ENCODE results near the gene EXOC4.

EXOC4 gene

GRCh38 chr7:134048166-134048565 is 795.3 kb downstream of the EXOC4 start:
- no peak for DNase-seq (ENCODE audit: low read depth)
- TF ChIP-seq, protein P1, sequence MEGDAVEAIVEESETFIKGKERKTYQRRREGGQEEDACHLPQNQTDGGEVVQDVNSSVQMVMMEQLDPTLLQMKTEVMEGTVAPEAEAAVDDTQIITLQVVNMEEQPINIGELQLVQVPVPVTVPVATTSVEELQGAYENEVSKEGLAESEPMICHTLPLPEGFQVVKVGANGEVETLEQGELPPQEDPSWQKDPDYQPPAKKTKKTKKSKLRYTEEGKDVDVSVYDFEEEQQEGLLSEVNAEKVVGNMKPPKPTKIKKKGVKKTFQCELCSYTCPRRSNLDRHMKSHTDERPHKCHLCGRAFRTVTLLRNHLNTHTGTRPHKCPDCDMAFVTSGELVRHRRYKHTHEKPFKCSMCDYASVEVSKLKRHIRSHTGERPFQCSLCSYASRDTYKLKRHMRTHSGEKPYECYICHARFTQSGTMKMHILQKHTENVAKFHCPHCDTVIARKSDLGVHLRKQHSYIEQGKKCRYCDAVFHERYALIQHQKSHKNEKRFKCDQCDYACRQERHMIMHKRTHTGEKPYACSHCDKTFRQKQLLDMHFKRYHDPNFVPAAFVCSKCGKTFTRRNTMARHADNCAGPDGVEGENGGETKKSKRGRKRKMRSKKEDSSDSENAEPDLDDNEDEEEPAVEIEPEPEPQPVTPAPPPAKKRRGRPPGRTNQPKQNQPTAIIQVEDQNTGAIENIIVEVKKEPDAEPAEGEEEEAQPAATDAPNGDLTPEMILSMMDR (IDR thresholded peaks at IDR 0.05; ENCODE audit: low read depth, low read length, missing control alignments), result no peak
- no peak overlapping the region for H3K4me3 ChIP-seq (ENCODE audit: low read depth, low read length)

DNA sequence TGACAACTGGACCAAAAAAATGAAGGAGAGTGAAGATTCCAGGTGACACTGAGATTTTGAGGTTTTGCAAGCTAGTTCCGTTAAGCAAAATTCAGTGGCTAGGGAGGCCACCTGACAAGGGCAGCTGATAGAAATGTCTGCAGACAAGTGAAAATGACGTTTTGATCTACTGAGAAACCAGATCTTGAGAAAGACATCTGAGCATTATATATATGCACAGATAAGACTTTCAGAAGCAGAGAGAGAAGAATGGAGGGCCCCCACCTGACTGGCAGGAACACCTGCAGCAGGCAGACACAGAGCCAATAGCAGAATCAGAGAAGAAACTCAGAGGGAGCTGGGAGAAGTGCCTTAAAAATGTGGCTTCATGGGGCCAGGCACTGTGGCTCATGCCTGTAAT is 798.1 kb downstream of the EXOC4 start:
- H3K4me3 ChIP-seq (ENCODE audit: low read depth, low read length), result no peak overlapping the region
- TF ChIP-seq, protein P1 (IDR thresholded peaks at IDR 0.05; ENCODE audit: low read depth, low read length, missing control alignments), result no peak
- DNase-seq (ENCODE audit: low read depth), result no peak

- DNase-seq (ENCODE audit: low read depth), result no peak
- H3K4me3 ChIP-seq (ENCODE audit: low read depth, low read length), result no peak overlapping the region
- TF ChIP-seq, protein P1 (IDR thresholded peaks at IDR 0.05; ENCODE audit: low read depth, low read length, missing control alignments), result no peak
These were observed 803.9 kb downstream of the EXOC4 start for GRCh38 chr7:134056816-134057215.

DNA sequence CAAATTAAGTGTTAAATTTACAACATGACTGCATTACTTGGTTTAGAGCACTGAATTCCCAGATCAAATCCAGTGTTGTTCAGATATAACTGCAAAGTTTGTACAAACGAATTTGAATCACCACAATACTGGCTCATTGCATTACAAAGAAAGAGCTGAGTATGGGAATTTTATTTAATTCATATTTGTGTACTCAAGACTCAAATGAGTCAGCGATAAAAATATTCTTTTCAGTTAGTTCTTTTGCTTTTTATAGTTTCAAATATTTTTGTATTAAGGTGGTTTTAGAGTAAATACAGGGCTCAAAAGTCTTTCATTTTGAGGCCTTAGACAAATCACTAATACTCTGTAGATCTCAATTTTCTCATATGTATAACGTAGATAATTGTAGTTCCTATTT is 805.6 kb downstream of the EXOC4 start:
- H3K4me3 ChIP-seq (ENCODE audit: low read depth, low read length), result no peak overlapping the region
- TF ChIP-seq, protein P1 (IDR thresholded peaks at IDR 0.05; ENCODE audit: low read depth, low read length, missing control alignments), result no peak
- no peak for DNase-seq (ENCODE audit: low read depth)

GRCh38 chr7:134058980-134059379 is 806.1 kb downstream of the EXOC4 start:
- TF ChIP-seq, protein P1 (IDR thresholded peaks at IDR 0.05; ENCODE audit: low read depth, low read length, missing control alignments), result no peak
- no peak overlapping the region for H3K4me3 ChIP-seq (ENCODE audit: low read depth, low read length)
- no peak for DNase-seq (ENCODE audit: low read depth)

DNA sequence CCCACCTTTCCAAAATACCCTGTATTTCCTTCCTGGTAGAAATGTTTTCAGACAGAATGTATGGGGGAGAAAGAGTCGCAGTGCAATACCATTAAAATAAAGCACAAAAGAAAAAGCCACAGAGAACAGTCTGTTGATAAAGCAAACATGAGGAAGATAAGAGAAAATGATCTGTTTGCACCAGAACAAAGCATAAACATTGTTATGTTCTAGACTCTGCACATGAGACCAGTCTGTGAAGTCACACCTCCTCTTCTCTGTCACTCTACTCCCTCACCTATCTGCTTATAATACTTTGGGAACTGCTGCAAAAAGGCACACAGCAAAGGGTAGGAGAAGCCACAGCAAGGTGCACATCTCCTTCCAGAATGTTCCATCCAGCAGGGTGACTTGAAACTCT is 807.0 kb downstream of the EXOC4 start:
- TF ChIP-seq, protein P1 (IDR thresholded peaks at IDR 0.05; ENCODE audit: low read depth, low read length, missing control alignments), result no peak
- no peak overlapping the region for H3K4me3 ChIP-seq (ENCODE audit: low read depth, low read length)
- DNase-seq (ENCODE audit: low read depth), result no peak

- H3K4me3 ChIP-seq (ENCODE audit: low read depth, low read length), result no peak overlapping the region
- DNase-seq (ENCODE audit: low read depth), result no peak
- TF ChIP-seq, protein P1 (IDR thresholded peaks at IDR 0.05; ENCODE audit: low read depth, low read length, missing control alignments), result no peak
These were observed 808.0 kb downstream of the EXOC4 start for GRCh38 chr7:134060874-134061273.

Measured in GM12864 (cell line).